PFSK-1 (cell line): Measurements from ENCODE around the gene PACRGL.

Experiments used
- FOXP2 ChIP-seq: optimal IDR thresholded peaks from 2 replicates; pipeline ENCODE3; 2011; ENCODE audit warnings: borderline replicate concordance, control low read depth, inconsistent platforms; ENCODE audit not compliant: insufficient read depth; ENCODE audit errors: extremely low read length, extremely low read depth
- POLR2AphosphoS5 ChIP-seq: IDR thresholded peaks from 2 replicates; pipeline ENCODE4 v1.6.1; 2012; ENCODE audit warnings: low read depth, mild to moderate bottlenecking, control low read depth, low read length, moderate library complexity
- REST ChIP-seq, 2 experiments: IDR thresholded peaks; 2 replicates each; pipeline versions ENCODE4 v1.6.1 to v1.8.0; 2011 to 2012; ENCODE audit warnings: low read depth in 2 of 2, low read length in 2 of 2, control low read depth in 1 of 2, inconsistent platforms in 1 of 2, mild to moderate bottlenecking in 1 of 2, moderate library complexity in 1 of 2; ENCODE audit not compliant: insufficient read depth in 1 of 2
- SIN3A ChIP-seq: IDR thresholded peaks from 2 replicates; pipeline ENCODE4 v1.6.1; 2012; ENCODE audit warnings: mild to moderate bottlenecking, low read length, moderate library complexity, borderline replicate concordance; ENCODE audit not compliant: insufficient read depth
- TAF1 ChIP-seq: IDR thresholded peaks from 2 replicates; pipeline ENCODE4 v1.6.1; 2012; ENCODE audit warnings: low read length, control low read depth, borderline replicate concordance; ENCODE audit not compliant: insufficient read depth

- TF ChIP-seq REST (IDR thresholded peaks at IDR 0.05; ENCODE audit: insufficient read depth in 1 of 2, low read depth in 2 of 2, low read length in 2 of 2) (no peak), TAF1 (no peak), POLR2AphosphoS5 (no peak), SIN3A (no peak), FOXP2 (no peak)
Measured at GRCh38 chr4:20698820-20699219, 1.4 kb upstream of the PACRGL start.
